Astrocyte (in vitro differentiated cells and primary cell): Measurements from ENCODE around the gene AKAP12. TPM values are rescaled to one million over a fixed set of nuclear protein-coding genes. Genes with fewer than 3 reads are reported as not detected.

Experiments
- DNase-seq: peaks from one replicate; pipeline ENCODE4 v3.0.0-alpha.2; 2010; ENCODE audit warnings: low read depth
- FAIRE-seq: peaks from 2 replicates; lab custom pipeline; 2011; peaks lifted over from hg19 to GRCh38; lab: Jason Lieb, UNC
- H2AFZ ChIP-seq: 2 replicates; pipeline ENCODE4 v1.6.0; 2012; ENCODE audit warnings: low read depth, low read length, inconsistent platforms
- H3K27ac ChIP-seq: 2 replicates; pipeline ENCODE4 v1.5.1; 2011; ENCODE audit warnings: low read depth, low read length, inconsistent platforms
- H3K27me3 ChIP-seq: 2 replicates; pipeline ENCODE4 v1.6.0; 2011; ENCODE audit warnings: low read length, inconsistent platforms; ENCODE audit not compliant: insufficient read depth
- H3K36me3 ChIP-seq: 2 replicates; pipeline ENCODE4 v1.5.1; 2011; ENCODE audit warnings: low read length, inconsistent platforms; ENCODE audit not compliant: insufficient read depth
- H3K4me1 ChIP-seq: 2 replicates; pipeline ENCODE4 v1.5.1; 2011; ENCODE audit warnings: low read length, inconsistent platforms; ENCODE audit not compliant: insufficient read depth
- H3K4me2 ChIP-seq: 2 replicates; pipeline ENCODE4 v1.6.0; 2012; ENCODE audit warnings: low read length, inconsistent platforms
- H3K4me3 ChIP-seq: 2 replicates; pipeline ENCODE4 v1.5.1; 2011; ENCODE audit warnings: low read depth, mild to moderate bottlenecking, low read length, inconsistent platforms; ENCODE audit not compliant: insufficient read depth
- H3K79me2 ChIP-seq: 2 replicates; pipeline ENCODE4 v1.6.0; 2012; ENCODE audit warnings: mild to moderate bottlenecking, low read length, inconsistent platforms; ENCODE audit not compliant: insufficient read depth
- H3K9ac ChIP-seq: 2 replicates; pipeline ENCODE4 v1.6.0; 2012; ENCODE audit warnings: mild to moderate bottlenecking, low read length, inconsistent platforms
- H3K9me3 ChIP-seq: 2 replicates; pipeline ENCODE4 v1.5.1; 2012; ENCODE audit warnings: low read depth, mild to moderate bottlenecking, low read length, inconsistent platforms; ENCODE audit not compliant: insufficient read depth
- H4K20me1 ChIP-seq: 2 replicates; pipeline ENCODE4 v1.6.0; 2012; ENCODE audit warnings: low read length, inconsistent platforms; ENCODE audit not compliant: insufficient read depth
- H3K27ac Mint-ChIP-seq: one replicate; pipeline ENCODE4 v1.8.0; 2021; ENCODE audit warnings: mild to moderate bottlenecking, mixed read lengths; ENCODE audit not compliant: unreplicated experiment
- H3K27me3 Mint-ChIP-seq: one replicate; pipeline ENCODE4 v1.8.0; 2021; ENCODE audit warnings: low read depth, mixed read lengths; ENCODE audit not compliant: unreplicated experiment
- H3K36me3 Mint-ChIP-seq: one replicate; pipeline ENCODE4 v1.8.0; 2021; ENCODE audit warnings: low read depth, mixed read lengths; ENCODE audit not compliant: unreplicated experiment
- H3K4me1 Mint-ChIP-seq: one replicate; pipeline ENCODE4 v1.8.0; 2021; ENCODE audit warnings: low read depth, mixed read lengths; ENCODE audit not compliant: unreplicated experiment
- H3K4me3 Mint-ChIP-seq: one replicate; pipeline ENCODE4 v1.8.0; 2021; ENCODE audit warnings: mild to moderate bottlenecking, moderate library complexity, mixed read lengths; ENCODE audit not compliant: unreplicated experiment
- H3K9me3 Mint-ChIP-seq: one replicate; pipeline ENCODE4 v1.8.0; 2021; ENCODE audit warnings: mild to moderate bottlenecking, mixed read lengths; ENCODE audit not compliant: unreplicated experiment
- CTCF ChIP-seq: IDR thresholded peaks from 2 replicates; pipeline ENCODE4 v1.5.1; 2011; ENCODE audit warnings: low read depth, mild to moderate bottlenecking, inconsistent platforms, low read length, moderate library complexity; ENCODE audit not compliant: insufficient read depth
- EZH2 ChIP-seq: IDR thresholded peaks from 2 replicates; pipeline ENCODE4 v1.6.1; 2012; ENCODE audit warnings: mild to moderate bottlenecking, low read length, inconsistent platforms; ENCODE audit not compliant: insufficient read depth
- total RNA-seq: library from RNA; stranded (reverse); gene quantifications from 2 replicates; pipeline ENCODE4 v1.2.1, GENCODE V29; 2021

AKAP12 gene
- total RNA-seq, 1 donor from 2014 or later: 115 TPM

GRCh38 chr6:151280859-151281258 is 41.1 kb downstream of the AKAP12 start:
- no peaks in the 10 kb centered on the region for H3K9me3 Mint-ChIP-seq
- no peak for FAIRE-seq
- Histone ChIP-seq H3K79me2 (peaks cover 99% of the 10 kb centered on the region), H3K27me3 (no peaks in the 10 kb centered on the region), H3K4me3 (no peak overlapping the region), H4K20me1 (peaks cover 65% of the 10 kb centered on the region), H3K4me1 (peaks cover 17% of the 10 kb centered on the region), H3K4me2 (no peak overlapping the region), H3K9me3 (no peaks in the 10 kb centered on the region), H3K36me3 (no peaks in the 10 kb centered on the region), H2AFZ (no peak overlapping the region), H3K9ac (no peak overlapping the region), H3K27ac (no peak overlapping the region)
- H3K4me3 Mint-ChIP-seq: no peak overlapping the region
- H3K27me3 Mint-ChIP-seq: no peaks in the 10 kb centered on the region
- peaks cover 12% of the 10 kb centered on the region for H3K36me3 Mint-ChIP-seq
- H3K4me1 Mint-ChIP-seq: peaks cover 31% of the 10 kb centered on the region
- no peak for TF ChIP-seq CTCF
- TF ChIP-seq EZH2: no peak
- DNase-seq: no peak
- H3K27ac Mint-ChIP-seq: no peak overlapping the region

- Histone ChIP-seq H3K9ac (no peak overlapping the region), H4K20me1 (peaks cover 67% of the 10 kb centered on the region), H3K79me2 (peaks cover 96% of the 10 kb centered on the region), H3K27me3 (no peaks in the 10 kb centered on the region), H3K4me2 (no peak overlapping the region), H3K4me1 (peaks cover 10% of the 10 kb centered on the region), H2AFZ (no peak overlapping the region), H3K9me3 (no peaks in the 10 kb centered on the region), H3K4me3 (no peak overlapping the region), H3K36me3 (no peaks in the 10 kb centered on the region), H3K27ac (no peak overlapping the region)
- no peak overlapping the region for H3K4me3 Mint-ChIP-seq
- H3K27ac Mint-ChIP-seq: no peak overlapping the region
- H3K4me1 Mint-ChIP-seq: peaks cover 26% of the 10 kb centered on the region
- DNase-seq (no peak), FAIRE-seq (no peak)
- H3K27me3 Mint-ChIP-seq: no peaks in the 10 kb centered on the region
- TF ChIP-seq EZH2 (no peak), CTCF (no peak)
- no peaks in the 10 kb centered on the region for H3K9me3 Mint-ChIP-seq
- H3K36me3 Mint-ChIP-seq: peaks cover 12% of the 10 kb centered on the region
Measured at GRCh38 chr6:151284012-151284411, 44.2 kb downstream of the AKAP12 start.

GRCh38 chr6:151284548-151285017 is 44.8 kb downstream of the AKAP12 start:
- no peaks in the 10 kb centered on the region for H3K36me3 ChIP-seq
- Mint-ChIP-seq H3K27me3 (no peaks in the 10 kb centered on the region), H3K36me3 (peaks cover 12% of the 10 kb centered on the region), H3K4me3 (no peak overlapping the region), H3K9me3 (no peaks in the 10 kb centered on the region), H3K27ac (peak overlapping the region; percentile 55), H3K4me1 (peaks cover 28% of the 10 kb centered on the region)
- DNase-seq (no peak), FAIRE-seq (no peak)
- H3K9ac ChIP-seq: no peak overlapping the region
- H3K27ac ChIP-seq: no peak overlapping the region
- peaks cover 96% of the 10 kb centered on the region for H3K79me2 ChIP-seq
- no peaks in the 10 kb centered on the region for H3K9me3 ChIP-seq
- peak overlapping the region; percentile 26 for H3K4me2 ChIP-seq
- H4K20me1 ChIP-seq: peaks cover 64% of the 10 kb centered on the region
- peaks cover 10% of the 10 kb centered on the region for H3K4me1 ChIP-seq
- H3K4me3 ChIP-seq: no peak overlapping the region
- no peak for TF ChIP-seq CTCF
- no peak for TF ChIP-seq EZH2
- no peaks in the 10 kb centered on the region for H3K27me3 ChIP-seq
- no peak overlapping the region for H2AFZ ChIP-seq
